ENCODE results near the gene TUBA3D. TPM values are rescaled to one million over a fixed set of nuclear protein-coding genes. Genes with fewer than 3 reads are reported as not detected.
"Not testable (repeated sequence)": the region's sequence is repeated elsewhere in the genome, so short reads cannot be mapped to it uniquely, and the experiment has no call there.

The TUBA3D gene
- total RNA-seq, 1 donor from 2014 or later, result not detected

GRCh38 chr2:131486201-131486902 lies 10.4 kb downstream of the TUBA3D start:
- DNase-seq (ENCODE audit: low spot score in 2 of 2, unreplicated experiment in 2 of 2); H3K9me3 Mint-ChIP-seq; H3K27me3 Mint-ChIP-seq (ENCODE audit: low read depth); H3K36me3 Mint-ChIP-seq; H3K4me1 Mint-ChIP-seq; H3K27ac Mint-ChIP-seq; H3K4me3 Mint-ChIP-seq: not testable (repeated sequence)

- H3K27ac Mint-ChIP-seq, result no peak overlapping the region
- no peak overlapping the region for H3K4me3 Mint-ChIP-seq
- no peak for DNase-seq (ENCODE audit: low spot score in 2 of 2, unreplicated experiment in 2 of 2)
These were observed 12.6 kb downstream of the TUBA3D start for GRCh38 chr2:131488306-131489205.

GRCh38 chr2:131490616-131491468 lies 14.9 kb downstream of the TUBA3D start:
- Mint-ChIP-seq H3K4me3 (peak overlapping the region; percentile 71), H3K27ac (peak overlapping the region; percentile 53), H3K4me1 (peaks cover 18% of the 10 kb centered on the region)
- not testable (repeated sequence) for H3K27me3 Mint-ChIP-seq (ENCODE audit: low read depth); H3K36me3 Mint-ChIP-seq; DNase-seq (ENCODE audit: low spot score in 2 of 2, unreplicated experiment in 2 of 2); H3K9me3 Mint-ChIP-seq

More at GRCh38 chr2:131488306-131489205, 12.6 kb downstream of the TUBA3D start:
- Mint-ChIP-seq H3K36me3 (peaks cover 2% of the 10 kb centered on the region), H3K4me1 (peaks cover 12% of the 10 kb centered on the region), H3K27me3 (ENCODE audit: low read depth) (no peaks in the 10 kb centered on the region), H3K9me3 (no peaks in the 10 kb centered on the region)
- TF ChIP-seq CTCF (IDR thresholded peaks at IDR 0.05; ENCODE audit: unreplicated experiment), result no peak

GRCh38 chr2:131491469-131491836 lies 15.5 kb downstream of the TUBA3D start:
- not testable (repeated sequence) for H3K36me3 Mint-ChIP-seq; H3K9me3 Mint-ChIP-seq; DNase-seq (ENCODE audit: low spot score in 2 of 2, unreplicated experiment in 2 of 2); H3K27me3 Mint-ChIP-seq (ENCODE audit: low read depth)
- peaks cover 18% of the 10 kb centered on the region for H3K4me1 Mint-ChIP-seq
- H3K27ac Mint-ChIP-seq, result peak overlapping the region; percentile 53
- peak overlapping the region; percentile 71 for H3K4me3 Mint-ChIP-seq

- not testable (repeated sequence) for H3K9me3 Mint-ChIP-seq; H3K36me3 Mint-ChIP-seq; DNase-seq (ENCODE audit: low spot score in 2 of 2, unreplicated experiment in 2 of 2); H3K27me3 Mint-ChIP-seq (ENCODE audit: low read depth)
- Mint-ChIP-seq H3K4me1 (peaks cover 18% of the 10 kb centered on the region), H3K27ac (peak within 1 kb of the TSS; percentile 98), H3K4me3 (peak within 1 kb of the TSS; percentile 92)
These were observed 16.1 kb downstream of the TUBA3D start, which contains the start of gene MZT2A for GRCh38 chr2:131492015-131492417. Gene MZT2A (minus strand): TSS chr2:131492397. CDS start chr2:131492376, 21 bp downstream.

- peaks cover 18% of the 10 kb centered on the region for H3K4me1 Mint-ChIP-seq
- peak; percentile 84 for TF ChIP-seq CTCF (IDR thresholded peaks at IDR 0.05; ENCODE audit: unreplicated experiment)
- peaks cover 4% of the 10 kb centered on the region for H3K36me3 Mint-ChIP-seq
- H3K9me3 Mint-ChIP-seq, result no peaks in the 10 kb centered on the region
- no peaks in the 10 kb centered on the region for H3K27me3 Mint-ChIP-seq (ENCODE audit: low read depth)
- H3K27ac Mint-ChIP-seq, result peak overlapping the region; percentile 98
- peak; percentile 90 to 94 for DNase-seq (ENCODE audit: low spot score in 2 of 2, unreplicated experiment in 2 of 2)
- H3K4me3 Mint-ChIP-seq, result peak overlapping the region; percentile 92
These were observed 16.7 kb downstream of the TUBA3D start for GRCh38 chr2:131492418-131493198.
